H1 (cell line): Measurements from ENCODE around the gene HSD11B1. TPM values are rescaled to one million over a fixed set of nuclear protein-coding genes. Genes with fewer than 3 reads are reported as not detected.

Experiments
- CTCF ChIA-PET: fragments of 300-600 bp; sonication (Branson Sonifier 250); formaldehyde crosslinking; loops from one replicate; lab custom pipeline; 2021; ENCODE audit not compliant: partially characterized antibody; lab: Charles Lee
- POLR2A ChIA-PET: fragments of 300-600 bp; sonication (Branson Sonifier 250); formaldehyde crosslinking; loops from one replicate; lab custom pipeline; 2021; ENCODE audit warnings: inconsistent platforms; ENCODE audit not compliant: partially characterized antibody; lab: Charles Lee
- DNase-seq, 2 experiments: peaks; one replicate each; pipeline versions ENCODE4 v3.0.0 to v3.0.0-alpha.2; 2010 to 2022; ENCODE audit warnings: low spot score in 2 of 2, low read depth in 1 of 2, mixed read lengths in 1 of 2
- FAIRE-seq: peaks from 2 replicates; lab custom pipeline; 2011; peaks lifted over from hg19 to GRCh38; lab: Jason Lieb, UNC
- H2AFZ ChIP-seq: 2 replicates; pipeline ENCODE4 v1.8.1; 2012; ENCODE audit warnings: low read length, inconsistent platforms
- H2AK5ac ChIP-seq: 2 replicates; pipeline ENCODE4 v1.6.1; 2013; ENCODE audit warnings: low read depth, low read length
- H2BK120ac ChIP-seq: replicated peaks from 2 replicates; pipeline ENCODE3; 2013; ENCODE audit warnings: low read depth, low read length, inconsistent platforms
- H2BK12ac ChIP-seq: 2 replicates; pipeline ENCODE4 v1.6.1; 2013; ENCODE audit warnings: low read depth, low read length
- H2BK15ac ChIP-seq: 2 replicates; pipeline ENCODE4 v1.6.1; 2013; ENCODE audit warnings: low read length
- H2BK20ac ChIP-seq: 2 replicates; pipeline ENCODE4 v1.6.1; 2013; ENCODE audit warnings: low read length
- H2BK5ac ChIP-seq: 2 replicates; pipeline ENCODE4 v1.6.1; 2013; ENCODE audit warnings: low read depth, low read length
- H3K14ac ChIP-seq: 2 replicates; pipeline ENCODE4 v1.6.1; 2013; ENCODE audit warnings: inconsistent platforms; ENCODE audit not compliant: insufficient read length
- H3K18ac ChIP-seq: 2 replicates; pipeline ENCODE4 v1.6.1; 2013; ENCODE audit warnings: low read length; ENCODE audit errors: extremely low read depth
- H3K23ac ChIP-seq: 2 replicates; pipeline ENCODE4 v1.6.1; 2013; ENCODE audit warnings: inconsistent platforms; ENCODE audit not compliant: insufficient read length
- H3K23me2 ChIP-seq: 2 replicates; pipeline ENCODE4 v1.6.1; 2013; ENCODE audit warnings: low read depth, low read length
- H3K27ac ChIP-seq: 2 replicates; pipeline ENCODE4 v1.6.1; 2011; ENCODE audit warnings: low read depth, low read length, inconsistent platforms
- H3K27me3 ChIP-seq, 4 experiments: replicated peaks in 1 of 4; 1 replicate in 1 of 4; 2 replicates in 3 of 4; pipeline versions ENCODE4 v1.6.1 to v1.8.1; 2011 to 2013; ENCODE audit warnings: low read length in 3 of 4, mild to moderate bottlenecking in 3 of 4, inconsistent platforms in 2 of 4, mixed read lengths in 2 of 4, moderate library complexity in 1 of 4; ENCODE audit not compliant: control insufficient read depth in 3 of 4, insufficient read depth in 3 of 4; ENCODE audit errors: extremely low read depth in 1 of 4
- H3K36me3 ChIP-seq, 4 experiments: 2 replicates each; pipeline versions ENCODE4 v1.6.1 to v1.8.1; 2011 to 2013; ENCODE audit warnings: mild to moderate bottlenecking in 4 of 4, low read length in 3 of 4, moderate library complexity in 2 of 4, control low read depth in 1 of 4, inconsistent platforms in 1 of 4; ENCODE audit not compliant: insufficient read depth in 4 of 4, control insufficient read depth in 2 of 4
- H3K4ac ChIP-seq: replicated peaks from 2 replicates; pipeline ENCODE3; 2013; ENCODE audit warnings: low read length, low read depth, mixed read lengths, inconsistent platforms; ENCODE audit not compliant: insufficient read length
- H3K4me1 ChIP-seq, 4 experiments: replicated peaks in 1 of 4; 1 replicate in 1 of 4; 2 replicates in 3 of 4; pipeline versions ENCODE4 v1.6.1 to v1.8.1; 2011 to 2013; ENCODE audit warnings: low read length in 3 of 4, inconsistent platforms in 2 of 4, mixed read lengths in 1 of 4; ENCODE audit not compliant: insufficient read depth in 4 of 4, control insufficient read depth in 3 of 4
- H3K4me2 ChIP-seq, 2 experiments: 2 replicates each; pipeline versions ENCODE4 v1.6.1 to v1.8.1; 2011 to 2013; ENCODE audit warnings: low read depth in 2 of 2, low read length in 2 of 2, control low read depth in 1 of 2, inconsistent platforms in 1 of 2, mild to moderate bottlenecking in 1 of 2; ENCODE audit not compliant: insufficient read depth in 1 of 2
- H3K4me3 ChIP-seq, 4 experiments: fragments of 200-600, 300-600 bp in 1 of 4; sonication (generic), shearing (Covaris generic), sonication (Bioruptor Twin) in 1 of 4; 2 replicates each; pipeline versions ENCODE4 v1.5.1 to v1.8.1; 2011 to 2016; ENCODE audit warnings: low read length in 4 of 4, low read depth in 3 of 4, control low read depth in 2 of 4, inconsistent platforms in 2 of 4, mild to moderate bottlenecking in 2 of 4, mixed read lengths in 1 of 4, moderate library complexity in 1 of 4; ENCODE audit not compliant: insufficient read depth in 2 of 4; ENCODE audit errors: extremely low read depth in 1 of 4
- H3K56ac ChIP-seq: replicated peaks from 2 replicates; pipeline ENCODE3; 2013; ENCODE audit warnings: low read depth, mild to moderate bottlenecking, mixed read lengths, low read length, inconsistent platforms; ENCODE audit not compliant: insufficient read length
- H3K79me1 ChIP-seq: 2 replicates; pipeline ENCODE4 v1.6.1; 2013; ENCODE audit warnings: low read depth, low read length, control low read depth
- H3K79me2 ChIP-seq, 2 experiments: 2 replicates each; pipeline versions ENCODE4 v1.6.1 to v1.8.1; 2012 to 2013; ENCODE audit warnings: low read length in 2 of 2, mild to moderate bottlenecking in 2 of 2, inconsistent platforms in 1 of 2; ENCODE audit not compliant: insufficient read depth in 2 of 2, control insufficient read depth in 1 of 2
- H3K9ac ChIP-seq, 4 experiments: replicated peaks in 1 of 4; 1 replicate in 1 of 4; 2 replicates in 3 of 4; pipeline versions ENCODE4 v1.6.1 to v1.8.1; 2011 to 2013; ENCODE audit warnings: low read depth in 3 of 4, low read length in 3 of 4, control low read depth in 2 of 4, mild to moderate bottlenecking in 2 of 4, moderate library complexity in 2 of 4, inconsistent platforms in 1 of 4; ENCODE audit errors: extremely low read depth in 1 of 4
- H3K9me3 ChIP-seq, 2 experiments: 2 replicates each; pipeline versions ENCODE4 v1.6.1 to v1.8.1; 2012 to 2013; ENCODE audit warnings: mild to moderate bottlenecking in 2 of 2, moderate library complexity in 2 of 2, control low read depth in 1 of 2, inconsistent platforms in 1 of 2, low read depth in 1 of 2, low read length in 1 of 2, mixed read lengths in 1 of 2; ENCODE audit not compliant: insufficient read depth in 2 of 2
- H4K20me1 ChIP-seq, 2 experiments: replicated peaks in 1 of 2; 2 replicates each; pipeline versions ENCODE3 to v1.8.1; 2011 to 2013; ENCODE audit warnings: inconsistent platforms in 2 of 2, low read length in 2 of 2, mild to moderate bottlenecking in 1 of 2; ENCODE audit not compliant: insufficient read depth in 2 of 2, control insufficient read depth in 1 of 2
- H4K5ac ChIP-seq: 2 replicates; pipeline ENCODE4 v1.6.1; 2013; ENCODE audit warnings: low read length, low read depth, mixed read lengths, inconsistent platforms; ENCODE audit not compliant: insufficient read length
- H4K8ac ChIP-seq: 2 replicates; pipeline ENCODE4 v1.8.0; 2013; ENCODE audit warnings: mild to moderate bottlenecking, moderate library complexity, low read length, inconsistent platforms; ENCODE audit not compliant: insufficient read depth; ENCODE audit errors: extremely low read depth
- H4K91ac ChIP-seq: replicated peaks from 2 replicates; pipeline ENCODE3; 2013; ENCODE audit warnings: low read length, mixed read lengths, inconsistent platforms; ENCODE audit not compliant: insufficient read length
- ATF2 ChIP-seq: IDR thresholded peaks from 2 replicates; pipeline ENCODE4 v1.6.1; 2012; ENCODE audit warnings: low read length, inconsistent platforms
- BRCA1 ChIP-seq: IDR thresholded peaks from 2 replicates; pipeline ENCODE4 v1.6.1; 2012; ENCODE audit warnings: low read depth, low read length, improper control_type of control experiment
- CHD1 ChIP-seq: IDR thresholded peaks from 2 replicates; pipeline ENCODE4 v1.6.1; 2012; ENCODE audit warnings: low read depth, low read length, improper control_type of control experiment
- EP300 ChIP-seq, 2 experiments: IDR thresholded peaks; 1 replicate in 1 of 2; 2 replicates in 1 of 2; pipeline ENCODE4 v1.6.1; 2011 to 2012; ENCODE audit warnings: low read depth in 2 of 2, low read length in 2 of 2, mild to moderate bottlenecking in 2 of 2, borderline replicate concordance in 1 of 2, inconsistent platforms in 1 of 2, moderate library complexity in 1 of 2
- FOSL1 ChIP-seq: IDR thresholded peaks from 2 replicates; pipeline ENCODE4 v1.6.1; 2011; ENCODE audit warnings: mild to moderate bottlenecking, low read depth, low read length, moderate library complexity; ENCODE audit not compliant: insufficient read depth
- NRF1 ChIP-seq: IDR thresholded peaks from 2 replicates; pipeline ENCODE4 v1.6.1; 2011; ENCODE audit warnings: mild to moderate bottlenecking, low read depth, low read length, improper control_type of control experiment
- POU5F1 ChIP-seq: IDR thresholded peaks from 2 replicates; pipeline ENCODE4 v1.6.1; 2011; ENCODE audit warnings: low read depth, mild to moderate bottlenecking, low read length, moderate library complexity
- SP1 ChIP-seq: IDR thresholded peaks from 2 replicates; pipeline ENCODE4 v1.6.1; 2011; ENCODE audit warnings: low read depth, low read length
- SP2 ChIP-seq: IDR thresholded peaks from 2 replicates; pipeline ENCODE4 v1.6.1; 2012; ENCODE audit warnings: mild to moderate bottlenecking, low read length, inconsistent platforms
- USF2 ChIP-seq: IDR thresholded peaks from 2 replicates; pipeline ENCODE4 v1.6.1; 2011; ENCODE audit warnings: low read length, improper control_type of control experiment
- WGBS, 2 experiments: shearing (Covaris generic) in 1 of 2; methylation state at CpG; one replicate each; pipeline versions ENCODE4 v1.1.6 to v1.1.7; 2013 to 2015; ENCODE audit warnings: low lambda C conversion rate in 2 of 2, mixed read lengths in 2 of 2, inconsistent platforms in 1 of 2, low coverage in 1 of 2, missing lambda C conversion rate in 1 of 2; ENCODE audit not compliant: insufficient replicate concordance in 2 of 2, insufficient coverage in 1 of 2, insufficient read length in 1 of 2; ENCODE audit errors: extremely low coverage in 1 of 2, missing lambda C conversion rate in 1 of 2; 5-methylcytosine and 5-hydroxymethylcytosine counted together
- polyA plus RNA-seq, 7 experiments: library from polyadenylated mRNA; depleted of rRNA in 3 of 7; stranded (reverse) in 5 of 7; unstranded in 2 of 7; fragments of >200 nt in 5 of 7; fragments of 200-250 nt in 2 of 7; gene quantifications; 1 replicate in 5 of 7; 2 replicates in 1 of 7; 4 replicates in 1 of 7; pipeline versions ENCODE4 v1.2.1 to v1.2.3, GENCODE V29; 2011 to 2013; ENCODE audit warnings: missing spikeins in 2 of 7, mixed read lengths in 2 of 7
- total RNA-seq: library from RNA; stranded (reverse); fragmentation: NEBNext Ultra II Directional; extraction: Animal tissue kit (Norgen Biotek cat#: 25700); gene quantifications from 2 replicates; pipeline ENCODE4 v1.2.1, GENCODE V29; 2021

HSD11B1 gene
- total and polyA plus RNA-seq, 2 of the 8 experiments (the other 6 are each of a cell fraction or from before 2014, with no cell fraction given) = not detected

- no peaks in the 10 kb centered on the region for H4K20me1 ChIP-seq
- no peaks in the 10 kb centered on the region for H3K23me2 ChIP-seq
- no peak overlapping the region for H2BK12ac ChIP-seq
- no peaks in the 10 kb centered on the region for H3K36me3 ChIP-seq
- H3K27me3 ChIP-seq = peaks cover 0 to 4% (median 0%) of the 10 kb centered on the region in 4 experiments; a peak in 1 of 7 replicates
- H4K5ac ChIP-seq = no peak overlapping the region
- H3K18ac ChIP-seq = no peak overlapping the region
- no peak overlapping the region for H3K23ac ChIP-seq
- H3K4me1 ChIP-seq = peaks cover 0 to 11% (median 0%) of the 10 kb centered on the region in 4 experiments; a peak in 1 of 7 replicates
- no peak overlapping the region for H3K4ac ChIP-seq
- no peaks in the 10 kb centered on the region for H3K9me3 ChIP-seq
- H3K27ac ChIP-seq = no peak overlapping the region
- no peaks in the 10 kb centered on the region for H3K79me2 ChIP-seq
- H2AK5ac ChIP-seq = no peak overlapping the region
- no peak overlapping the region for H2BK5ac ChIP-seq
- H3K4me3 ChIP-seq = no peak overlapping the region
- no peak for DNase-seq
- 0 out of 4 replicates have a peak overlapping the region, but pooled peaks of 1 of the 2 experiments have one; percentile 8 for H3K4me2 ChIP-seq
- no peak overlapping the region for H4K91ac ChIP-seq
- H4K8ac ChIP-seq = no peak overlapping the region
- ChIA-PET CTCF (interaction anchor here (0.7 to 4.0 kb wide), 12 partner anchors 8 to 234 kb away, joined by 3 to 22 read pairs (median 4); no protein-coding TSS in a partner anchor), POLR2A (no interaction called here)
- 86% methylated on average over 4 of the region's 4 CpGs; no CpG with 5 or more reads in 1 of the 2 experiments for WGBS, 2 experiments
- no peaks in the 10 kb centered on the region for H3K79me1 ChIP-seq
- no peak overlapping the region for H3K14ac ChIP-seq
- H2BK15ac ChIP-seq = no peak overlapping the region
- no peak overlapping the region for H2BK120ac ChIP-seq
- FAIRE-seq = no peak
- H2BK20ac ChIP-seq = no peak overlapping the region
- no peak overlapping the region for H3K9ac ChIP-seq
- H3K56ac ChIP-seq = no peak overlapping the region
- no peak overlapping the region for H2AFZ ChIP-seq
- TF ChIP-seq SP2 (no peak), ATF2 (no peak), POU5F1 (no peak), NRF1 (no peak), SP1 (no peak), USF2 (no peak), EP300 (IDR thresholded peaks at IDR 0.05; ENCODE audit: borderline replicate concordance in 1 of 2, low read depth in 2 of 2, low read length in 2 of 2) (no peak), FOSL1 (no peak), BRCA1 (no peak), CHD1 (no peak)
Measured at GRCh38 chr1:209746451-209747165, 42.0 kb downstream of the HSD11B1 start.
